Activated T-cell treated with anti-CD3 and anti-CD28 coated beads for 1 hour (primary cell): Measurements from ENCODE around the gene BCAM.
"Not testable (repeated sequence)": the region's sequence is repeated elsewhere in the genome, so short reads cannot be mapped to it uniquely, and the experiment has no call there.

Experiments used
- DNase-seq: peaks from one replicate; pipeline ENCODE4 v3.0.0-alpha.2; 2020; ENCODE audit warnings: low read depth

The BCAM gene

DNA sequence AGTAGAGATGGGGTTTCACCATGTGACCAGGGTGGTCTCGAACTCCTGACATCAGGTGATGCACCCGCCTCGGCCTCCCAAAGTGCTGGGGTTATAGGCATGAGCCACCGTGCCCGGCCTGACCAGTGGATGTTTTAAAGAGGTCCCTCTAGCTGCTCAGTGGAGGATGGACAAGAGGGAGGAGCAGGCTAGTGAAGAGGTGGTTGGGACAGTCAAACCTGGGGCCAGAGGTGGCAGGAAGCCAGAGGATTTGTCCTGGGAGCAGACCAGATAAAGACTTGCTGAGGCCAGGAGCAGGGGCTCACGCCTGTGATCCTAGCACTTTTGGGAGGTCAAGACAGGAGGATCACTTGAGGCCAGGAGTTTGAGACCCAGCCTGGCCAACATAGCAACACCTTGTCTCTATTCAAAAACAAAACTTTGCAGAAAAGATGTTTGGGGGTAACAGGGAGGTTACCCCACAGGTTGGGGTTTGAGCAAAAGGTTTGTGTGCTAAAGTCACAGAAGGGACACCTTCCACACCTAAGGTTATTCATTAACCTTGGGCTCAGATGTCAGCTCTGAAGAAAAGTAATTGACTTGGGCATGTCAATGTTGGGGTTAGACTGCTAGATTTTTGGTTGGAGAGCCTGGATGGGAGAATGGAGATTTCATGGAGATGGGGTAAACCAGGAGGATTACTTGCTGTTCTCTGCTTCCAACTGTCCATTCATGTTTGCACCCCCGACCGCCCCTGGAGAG, 9.0 kb downstream of the BCAM start:
- no peak for DNase-seq

DNA sequence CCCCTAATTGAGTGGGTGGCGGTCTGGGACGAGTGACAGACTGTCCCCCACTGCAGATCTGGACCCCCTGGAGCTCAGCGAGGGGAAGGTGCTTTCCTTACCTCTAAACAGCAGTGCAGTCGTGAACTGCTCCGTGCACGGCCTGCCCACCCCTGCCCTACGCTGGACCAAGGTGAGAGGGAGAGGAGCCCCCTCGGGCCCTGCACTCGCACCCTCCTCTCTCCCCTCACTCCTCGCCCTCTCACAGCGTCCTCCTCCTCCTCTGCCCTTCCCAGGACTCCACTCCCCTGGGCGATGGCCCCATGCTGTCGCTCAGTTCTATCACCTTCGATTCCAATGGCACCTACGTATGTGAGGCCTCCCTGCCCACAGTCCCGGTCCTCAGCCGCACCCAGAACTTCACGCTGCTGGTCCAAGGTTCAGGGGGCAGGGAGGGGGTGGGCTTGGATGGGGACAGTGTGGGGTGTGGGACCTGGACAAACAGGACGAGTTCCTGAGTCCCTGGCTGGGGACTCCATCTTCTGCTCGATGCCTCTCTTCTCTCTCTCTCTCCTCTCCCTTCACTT, 9.6 kb downstream of the BCAM start:
- DNase-seq, result no peak

- DNase-seq, result no peak
These were observed 10.4 kb downstream of the BCAM start for GRCh38 chr19:44819246-44819832.

- DNase-seq, result no peak
These were observed 12.0 kb downstream of the BCAM start for GRCh38 chr19:44820648-44821609.

DNA sequence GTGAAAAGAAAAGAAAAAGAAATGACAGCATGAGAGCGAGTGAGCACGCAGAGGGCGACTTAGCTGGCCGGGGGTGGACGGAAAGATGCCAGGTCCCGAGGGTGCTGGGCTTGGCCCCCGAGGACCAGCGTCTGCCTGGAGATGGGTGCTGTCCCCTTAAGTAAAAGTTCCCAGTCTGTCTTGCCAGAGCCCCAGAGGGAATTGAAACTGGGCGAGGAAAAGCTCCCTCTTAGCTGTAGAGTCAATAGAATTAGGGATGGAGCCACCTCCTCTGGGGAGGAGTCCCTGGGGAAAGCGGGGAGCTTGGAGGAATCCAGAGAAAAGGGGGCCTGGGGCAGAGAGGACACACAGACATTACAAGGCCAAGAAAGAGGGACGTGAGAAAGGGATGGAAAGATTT, 13.3 kb downstream of the BCAM start:
- no peak for DNase-seq

GRCh38 chr19:44822670-44823372, 13.9 kb downstream of the BCAM start:
- no peak for DNase-seq

DNA sequence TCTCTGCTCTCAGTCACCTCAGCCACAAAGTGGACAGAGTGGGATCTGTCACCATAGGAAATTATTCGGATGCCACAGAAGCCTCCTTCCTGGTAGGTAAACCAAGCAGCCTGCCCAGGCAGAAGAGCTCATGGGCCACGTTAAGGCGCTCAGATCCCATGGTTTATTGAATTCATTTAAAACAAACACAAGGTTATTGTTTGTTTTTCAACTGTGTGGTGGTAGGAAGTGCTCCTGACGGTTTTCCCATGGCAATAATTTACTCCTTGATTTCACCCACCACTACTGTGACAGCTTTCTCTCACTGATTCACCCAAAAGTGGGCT, 14.4 kb downstream of the BCAM start:
- no peak for DNase-seq

DNA sequence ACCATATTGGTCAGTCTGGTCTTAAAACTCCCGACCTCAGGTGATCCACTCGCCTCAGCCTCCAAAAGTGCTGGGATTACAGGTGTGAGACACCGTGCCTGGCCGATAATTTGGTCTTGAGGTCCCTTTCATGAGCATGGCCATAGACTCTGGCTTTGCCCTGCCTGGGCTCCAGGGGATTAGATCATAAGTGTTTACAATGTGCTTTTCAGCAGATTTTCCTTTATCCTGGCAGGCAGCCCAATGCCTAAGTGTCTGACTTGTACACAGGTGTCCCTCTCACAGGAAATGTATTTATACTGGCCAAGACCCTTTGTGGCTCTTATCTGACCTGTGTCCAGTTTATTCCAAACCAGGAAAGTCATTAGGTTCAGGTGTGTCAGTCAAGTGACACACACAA, 15.9 kb downstream of the BCAM start:
- DNase-seq, result no peak

DNA sequence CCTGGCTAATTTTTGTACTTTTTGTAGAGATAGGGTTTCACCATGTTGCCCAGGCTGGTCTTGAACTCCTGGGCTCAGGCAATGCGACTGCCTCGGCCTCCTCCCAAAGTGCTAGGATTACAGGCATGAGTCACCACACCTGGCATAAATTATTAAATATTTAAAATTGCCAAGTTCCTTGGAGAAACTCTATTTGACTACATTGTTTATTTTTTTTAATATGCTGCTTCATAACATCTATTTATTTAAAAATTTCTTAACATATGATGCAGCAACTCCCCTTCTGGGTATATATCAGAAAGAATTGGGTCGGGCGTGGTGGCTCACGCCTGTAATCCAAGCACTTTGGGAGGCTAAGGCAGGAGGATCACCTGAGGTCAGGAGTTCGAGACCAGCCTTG, 24.0 kb downstream of the BCAM start:
- not testable (repeated sequence) for DNase-seq

DNA sequence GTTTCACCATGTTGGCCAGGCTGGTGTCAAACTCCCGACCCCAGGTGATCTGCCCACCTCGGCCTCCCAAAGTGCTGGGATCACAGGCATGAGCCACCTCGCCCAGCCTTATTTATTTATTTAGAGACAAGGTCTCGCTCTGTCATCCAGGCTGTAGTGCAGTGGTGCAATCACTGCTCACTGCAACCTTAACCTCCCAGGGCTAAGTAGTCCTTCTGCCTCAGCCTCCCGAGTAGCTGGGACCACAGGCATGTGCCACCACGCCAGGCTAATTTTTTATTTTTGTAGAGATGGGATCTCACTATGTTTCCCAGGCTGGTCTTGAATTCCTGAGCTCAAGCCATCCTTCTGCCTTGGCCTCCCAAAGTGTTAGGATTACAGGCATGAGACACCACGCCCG, 25.5 kb downstream of the BCAM start:
- not testable (repeated sequence) for DNase-seq

- DNase-seq, result no peak
These were observed 30.4 kb downstream of the BCAM start for GRCh38 chr19:44839276-44839675.

- DNase-seq, result no peak
These were observed 31.9 kb downstream of the BCAM start for GRCh38 chr19:44840811-44841210.

DNA sequence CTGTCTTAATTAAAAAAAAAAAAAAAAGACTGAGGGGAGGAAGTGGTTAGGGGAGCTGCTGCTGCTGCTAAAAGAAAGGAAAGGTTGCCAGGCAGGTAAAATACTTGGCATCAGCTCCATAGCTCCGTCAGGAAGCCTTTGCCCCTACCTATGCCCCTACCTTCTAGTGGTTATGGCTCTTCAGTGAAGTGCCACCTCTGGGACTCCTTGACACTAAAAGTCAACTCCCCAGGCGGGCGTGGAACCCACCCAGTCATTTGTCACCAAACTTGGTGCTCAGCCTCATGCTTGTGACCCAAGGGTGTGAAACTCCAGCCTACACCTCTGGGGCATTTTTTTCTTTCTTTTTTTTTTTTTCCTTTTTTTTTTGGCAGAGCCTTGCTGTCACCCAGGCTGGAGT, 32.3 kb downstream of the BCAM start:
- no peak for DNase-seq

DNA sequence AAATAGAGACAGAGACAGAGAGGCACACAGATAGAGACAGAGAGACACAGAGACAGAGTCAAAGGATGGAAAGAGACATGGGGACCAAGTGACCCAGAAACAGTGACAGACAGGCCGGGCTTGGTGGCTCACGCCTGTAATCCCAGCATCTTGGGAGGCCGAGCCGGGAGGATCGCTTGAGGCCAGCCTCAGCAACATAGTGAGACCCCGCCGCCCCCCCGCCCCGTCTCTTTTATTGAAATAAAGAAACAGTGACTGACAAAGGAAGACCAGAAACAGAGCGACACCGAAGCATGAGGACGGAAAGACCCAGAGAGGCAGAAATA, 36.3 kb downstream of the BCAM start:
- DNase-seq, result no peak

DNA sequence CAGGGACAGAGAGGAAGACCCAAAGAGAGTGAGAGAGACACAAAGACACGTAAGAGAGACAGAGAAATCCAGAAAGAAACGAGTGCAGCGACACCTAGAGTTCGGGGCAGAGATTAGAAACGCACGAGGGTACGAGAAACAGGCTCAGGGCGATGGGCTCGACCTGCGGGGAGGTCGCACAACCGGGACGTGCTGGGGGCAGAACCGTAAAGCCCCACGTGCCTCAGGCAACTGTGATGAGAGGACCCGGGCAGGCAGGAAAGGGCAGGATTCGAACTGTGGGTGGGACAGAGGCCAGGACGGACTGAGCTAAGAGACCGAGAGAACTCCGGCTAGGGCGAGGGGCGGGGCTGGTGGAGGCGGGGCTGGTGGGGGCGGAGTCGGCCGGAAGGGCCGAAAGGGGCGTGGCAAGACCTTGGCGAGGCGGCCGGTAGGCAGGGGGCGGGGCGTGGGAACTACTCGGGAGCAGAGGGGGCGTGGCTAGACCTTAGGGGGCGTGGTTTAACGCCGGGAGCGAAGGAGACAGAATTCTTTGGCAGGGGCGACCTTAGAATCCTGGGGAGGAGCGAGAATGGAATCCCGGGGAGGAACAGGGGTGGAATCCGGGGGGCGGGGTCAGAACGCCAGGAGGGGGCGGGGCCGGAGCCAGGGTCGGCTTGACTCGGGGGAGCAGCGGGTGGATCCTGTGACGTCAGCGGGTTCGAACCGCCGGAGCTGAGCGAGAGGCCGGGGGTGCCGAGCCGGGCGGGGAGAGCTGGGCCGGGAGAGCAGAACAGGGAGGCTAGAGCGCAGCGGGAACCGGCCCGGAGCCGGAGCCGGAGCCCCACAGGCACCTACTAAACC, 36.9 kb downstream of the BCAM start, which contains the start of gene NECTIN2:
TSS of gene NECTIN2 (plus strand) at position 686 of the 843 bp plus-strand sequence. CDS start 229 bp downstream, outside the sequence.
- peak; percentile 63 for DNase-seq

- no peak for DNase-seq
These were observed 37.7 kb downstream of the BCAM start for GRCh38 chr19:44846455-44847143.

- DNase-seq, result no peak
These were observed 38.5 kb downstream of the BCAM start for GRCh38 chr19:44847144-44848035.

DNA sequence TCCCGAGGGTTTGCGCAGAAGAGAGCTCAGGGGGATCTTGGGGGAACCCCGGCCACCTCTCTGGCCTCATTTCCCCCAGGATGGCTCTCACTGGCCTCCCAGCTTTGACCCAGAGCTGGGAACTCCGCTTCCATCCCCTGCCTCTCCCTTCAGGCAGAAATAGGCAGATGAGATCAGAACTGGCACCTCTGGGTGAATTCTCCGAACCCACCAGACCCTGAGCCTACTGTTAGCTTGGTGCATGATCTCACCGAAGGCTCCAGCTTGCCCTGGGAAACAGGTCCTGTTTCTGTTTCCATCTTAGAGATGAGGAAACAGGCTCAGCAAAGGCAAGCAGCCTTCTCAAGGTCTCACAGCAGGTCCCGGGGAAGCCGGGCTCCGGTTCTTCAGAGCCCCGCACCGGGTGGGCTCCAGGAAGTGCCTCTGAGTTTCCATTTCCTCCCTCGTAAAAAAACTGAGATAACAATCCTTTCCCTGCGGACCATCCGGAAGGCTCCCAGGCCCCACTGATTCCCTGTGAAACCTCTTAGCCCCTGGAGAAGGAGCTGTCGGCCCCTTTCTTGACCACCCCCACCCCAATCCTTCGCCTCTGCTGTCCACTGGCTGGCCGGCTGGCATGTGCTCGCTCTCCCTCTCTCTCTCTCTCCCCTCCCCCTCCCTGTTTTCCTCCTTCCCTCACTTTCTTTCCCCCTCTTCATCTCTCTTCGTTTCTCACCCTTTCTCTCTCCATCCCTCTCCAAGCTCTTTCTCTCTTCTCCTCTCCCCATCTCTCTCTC, 39.3 kb downstream of the BCAM start:
- no peak for DNase-seq
